Nephron (organoid): ENCODE results near the gene RNF26.

ENCODE experiments used
- H3K27ac Mint-ChIP-seq, 3 experiments: 2 replicates each; pipeline ENCODE4 v1.8.0; 2020; ENCODE audit warnings: mixed read lengths in 3 of 3, mild to moderate bottlenecking in 2 of 3, moderate library complexity in 1 of 3
- H3K27me3 Mint-ChIP-seq: 2 replicates; pipeline ENCODE4 v1.8.0; 2021; ENCODE audit warnings: low read depth, mild to moderate bottlenecking, moderate library complexity, mixed read lengths
- H3K36me3 Mint-ChIP-seq: 2 replicates; pipeline ENCODE4 v1.8.0; 2020; ENCODE audit warnings: low read depth, mixed read lengths
- H3K4me1 Mint-ChIP-seq: 2 replicates; pipeline ENCODE4 v1.8.0; 2020; ENCODE audit warnings: mixed read lengths
- H3K4me3 Mint-ChIP-seq, 3 experiments: 2 replicates each; pipeline ENCODE4 v1.8.0; 2020; ENCODE audit warnings: mild to moderate bottlenecking in 3 of 3, mixed read lengths in 3 of 3, moderate library complexity in 2 of 3
- H3K9me3 Mint-ChIP-seq: 2 replicates; pipeline ENCODE4 v1.8.0; 2020; ENCODE audit warnings: mixed read lengths
- TF ChIP-seq, protein P1 (sequence below), 3 experiments: fragments of 200-600 bp; sonication (generic); IDR thresholded peaks; one replicate each; pipeline ENCODE4 v1.5.0; 2021; ENCODE audit warnings: antibody characterized with exemption in 3 of 3; ENCODE audit not compliant: unreplicated experiment in 3 of 3

RNF26 gene

DNA sequence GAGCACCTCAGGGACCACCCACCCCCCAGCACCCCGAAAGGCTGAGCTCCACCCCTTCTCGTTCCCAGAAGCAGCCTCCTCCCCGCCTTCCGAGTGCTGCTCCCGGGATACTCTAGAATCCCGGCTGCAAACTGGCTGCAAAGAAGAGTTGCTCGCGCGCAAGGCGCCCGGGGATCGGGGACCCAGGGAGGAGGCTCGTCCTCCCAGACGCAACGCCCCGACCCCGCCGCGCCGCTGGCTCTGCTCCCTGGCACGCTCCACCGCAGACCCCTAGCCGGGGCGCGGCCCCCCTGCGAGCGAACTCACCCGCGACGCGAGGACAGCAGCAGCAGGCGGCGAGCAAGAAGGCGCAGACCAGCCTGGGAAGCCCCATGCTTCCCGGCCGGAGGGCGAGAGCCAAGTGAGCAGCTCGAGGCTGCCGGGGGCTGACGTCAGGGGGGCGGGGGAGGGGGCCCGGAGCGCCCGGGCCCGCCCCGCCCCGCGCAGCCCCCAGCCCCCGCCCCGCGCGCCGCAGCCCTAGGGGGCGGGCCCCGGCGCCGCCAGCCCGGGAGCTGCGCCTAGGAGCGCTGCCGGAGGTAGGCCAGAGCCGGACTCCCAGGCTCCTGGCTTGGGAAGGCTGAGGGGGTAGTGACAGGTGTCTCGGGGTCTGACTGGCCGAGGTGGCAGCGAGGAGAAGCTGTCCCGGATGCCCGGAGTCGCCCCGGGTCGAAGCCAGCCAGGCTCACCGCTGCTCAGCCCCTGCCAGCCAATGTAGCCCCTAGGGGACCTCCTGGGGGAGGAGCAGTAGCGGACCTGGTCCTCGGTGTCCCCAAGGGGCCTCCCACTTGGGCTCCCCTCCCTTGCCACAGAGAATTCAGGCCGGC lies 17.4 kb upstream of the RNF26 start, which contains the start of gene MCAM:
Gene MCAM, minus strand, starts transcription at position 402 of the 863 bp plus-strand sequence. Its CDS starts 29 bp downstream, at position 373.
- Mint-ChIP-seq H3K4me3 (peak within 1 kb of the TSS; percentile 76 to 79 (median 77)), H3K27ac (peak within 1 kb of the TSS; percentile 30 to 92 (median 60)), H3K4me1 (peaks cover 19% of the 10 kb centered on the region), H3K9me3 (no peaks in the 10 kb centered on the region), H3K36me3 (no peaks in the 10 kb centered on the region), H3K27me3 (peaks cover 6% of the 10 kb centered on the region)
- TF ChIP-seq, protein P1, sequence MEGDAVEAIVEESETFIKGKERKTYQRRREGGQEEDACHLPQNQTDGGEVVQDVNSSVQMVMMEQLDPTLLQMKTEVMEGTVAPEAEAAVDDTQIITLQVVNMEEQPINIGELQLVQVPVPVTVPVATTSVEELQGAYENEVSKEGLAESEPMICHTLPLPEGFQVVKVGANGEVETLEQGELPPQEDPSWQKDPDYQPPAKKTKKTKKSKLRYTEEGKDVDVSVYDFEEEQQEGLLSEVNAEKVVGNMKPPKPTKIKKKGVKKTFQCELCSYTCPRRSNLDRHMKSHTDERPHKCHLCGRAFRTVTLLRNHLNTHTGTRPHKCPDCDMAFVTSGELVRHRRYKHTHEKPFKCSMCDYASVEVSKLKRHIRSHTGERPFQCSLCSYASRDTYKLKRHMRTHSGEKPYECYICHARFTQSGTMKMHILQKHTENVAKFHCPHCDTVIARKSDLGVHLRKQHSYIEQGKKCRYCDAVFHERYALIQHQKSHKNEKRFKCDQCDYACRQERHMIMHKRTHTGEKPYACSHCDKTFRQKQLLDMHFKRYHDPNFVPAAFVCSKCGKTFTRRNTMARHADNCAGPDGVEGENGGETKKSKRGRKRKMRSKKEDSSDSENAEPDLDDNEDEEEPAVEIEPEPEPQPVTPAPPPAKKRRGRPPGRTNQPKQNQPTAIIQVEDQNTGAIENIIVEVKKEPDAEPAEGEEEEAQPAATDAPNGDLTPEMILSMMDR (IDR thresholded peaks at IDR 0.05; ENCODE audit: unreplicated experiment in 3 of 3) = no peak

DNA sequence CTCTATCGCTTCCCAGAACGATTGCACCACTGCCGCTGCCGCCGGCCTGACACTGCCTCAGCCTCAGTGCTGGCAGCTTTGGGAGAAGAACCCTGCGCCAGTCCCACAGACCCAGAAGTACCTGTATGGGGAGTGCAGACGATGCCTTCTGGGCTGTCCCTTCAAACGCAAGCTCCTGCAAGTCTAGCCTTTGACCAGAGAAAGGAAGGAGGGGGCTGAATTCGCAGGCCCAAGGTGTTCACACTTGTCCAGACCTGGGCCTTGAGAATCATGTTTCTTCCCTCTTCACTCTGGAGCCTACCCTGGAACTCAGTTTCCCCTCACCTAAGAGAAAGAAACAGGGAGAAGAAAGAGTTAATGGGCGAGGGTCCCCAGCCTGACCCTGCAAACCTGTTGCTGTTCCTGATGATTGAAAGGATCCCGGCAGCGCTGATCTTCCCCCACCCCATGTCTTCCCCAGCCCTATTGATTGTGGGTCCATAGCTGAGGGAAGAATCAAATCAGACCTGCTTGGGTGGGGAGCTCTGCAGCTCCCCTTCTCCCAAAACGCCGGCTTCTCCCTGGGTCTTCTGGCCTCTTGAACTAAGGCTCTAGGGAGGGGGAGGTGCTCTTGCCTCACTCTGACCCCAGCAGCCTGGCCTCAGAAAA lies 16.6 kb upstream of the RNF26 start:
- peak overlapping the region; percentile 42 to 70 (median 67) for H3K4me3 Mint-ChIP-seq
- peak overlapping the region; percentile 30 to 92 (median 60) for H3K27ac Mint-ChIP-seq
- H3K27me3 Mint-ChIP-seq = peaks cover 6% of the 10 kb centered on the region
- H3K36me3 Mint-ChIP-seq = no peaks in the 10 kb centered on the region
- H3K4me1 Mint-ChIP-seq = peaks cover 24% of the 10 kb centered on the region
- H3K9me3 Mint-ChIP-seq = no peaks in the 10 kb centered on the region
- TF ChIP-seq, protein P1 (IDR thresholded peaks at IDR 0.05; ENCODE audit: unreplicated experiment in 3 of 3) = no peak

DNA sequence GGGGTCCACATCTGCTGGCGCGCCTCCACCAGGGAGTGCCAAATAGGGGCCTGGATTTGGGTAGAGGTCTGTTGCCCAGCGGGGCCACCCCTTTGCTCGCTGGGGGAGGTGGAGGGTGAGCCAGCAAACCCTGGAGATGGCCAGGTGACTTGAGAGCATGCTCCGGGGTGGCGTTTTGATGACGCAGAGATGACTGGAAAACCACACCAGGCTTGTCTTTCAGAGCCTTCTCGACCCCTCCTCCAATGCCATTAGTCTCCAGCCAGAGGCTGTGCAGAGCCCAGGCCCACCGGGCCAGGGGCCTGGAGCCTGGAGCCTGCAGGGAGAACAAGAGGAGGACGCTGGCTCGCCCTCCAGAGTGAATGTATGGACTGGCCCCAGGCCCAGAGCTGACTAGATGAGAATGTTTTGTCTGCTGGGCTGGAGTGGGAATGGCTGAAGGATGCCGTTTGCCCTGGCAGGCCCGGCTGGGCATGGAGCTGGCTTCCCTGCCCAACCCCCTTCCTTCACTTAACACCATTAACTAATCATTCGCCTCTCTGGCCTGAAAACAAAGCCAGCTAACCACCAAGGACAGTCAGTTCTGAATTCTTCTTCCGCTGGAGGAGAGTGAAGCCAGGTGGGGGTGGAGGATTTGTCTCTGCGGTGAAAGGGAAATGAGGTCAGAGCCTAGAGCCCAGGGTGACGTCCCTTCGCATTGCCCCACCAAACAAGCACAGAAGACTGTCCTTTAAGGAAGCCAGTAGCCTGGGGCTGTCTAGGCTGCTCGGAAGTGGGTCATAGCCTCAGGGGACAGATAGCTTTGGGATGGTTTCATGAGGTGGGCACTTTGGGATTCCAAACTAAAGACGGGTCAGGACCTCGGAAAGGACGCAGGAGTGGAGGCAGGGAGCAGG lies 15.8 kb upstream of the RNF26 start:
- TF ChIP-seq, protein P1 (IDR thresholded peaks at IDR 0.05; ENCODE audit: unreplicated experiment in 3 of 3) = no peak
- Mint-ChIP-seq H3K4me1 (peaks cover 28% of the 10 kb centered on the region), H3K4me3 (peak overlapping the region; percentile 40 to 72 (median 42)), H3K27ac (peak overlapping the region; percentile 68 to 92 (median 83)), H3K27me3 (peaks cover 7% of the 10 kb centered on the region), H3K9me3 (no peaks in the 10 kb centered on the region), H3K36me3 (no peaks in the 10 kb centered on the region)

DNA sequence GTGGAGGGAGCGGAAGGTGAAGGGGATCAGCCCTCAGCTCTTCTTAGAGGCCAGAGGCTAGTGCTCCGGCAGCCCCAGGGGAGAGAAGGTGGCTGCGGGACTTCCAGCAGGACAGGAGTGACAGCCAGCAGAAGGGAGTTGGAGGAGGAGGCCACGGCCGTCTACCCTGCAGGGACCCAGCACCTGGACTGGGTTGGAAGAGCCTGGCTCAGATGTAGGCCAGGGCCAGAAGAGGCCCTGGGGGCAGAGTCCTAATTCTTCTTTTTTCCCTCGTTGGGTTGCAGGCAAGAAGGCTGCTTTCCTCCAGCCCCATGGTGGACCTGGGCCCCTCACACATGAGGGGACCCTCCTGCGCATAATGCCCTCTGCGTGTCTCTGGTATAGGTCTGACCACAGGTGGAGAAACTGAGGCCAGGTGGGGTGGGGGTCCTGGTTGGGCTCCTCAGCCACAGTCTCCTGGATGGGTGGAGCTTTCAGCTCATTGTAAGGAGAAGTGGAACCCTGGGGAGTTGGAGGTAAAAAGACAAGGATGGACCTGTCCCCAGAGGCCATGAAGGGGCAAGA lies 15.1 kb upstream of the RNF26 start:
- Mint-ChIP-seq H3K4me1 (peaks cover 35% of the 10 kb centered on the region), H3K9me3 (no peaks in the 10 kb centered on the region), H3K36me3 (no peaks in the 10 kb centered on the region), H3K27me3 (peaks cover 11% of the 10 kb centered on the region), H3K4me3 (peak overlapping the region; percentile 40 to 73 (median 42)), H3K27ac (peak overlapping the region; percentile 68 to 92 (median 83))
- TF ChIP-seq, protein P1 (IDR thresholded peaks at IDR 0.05; ENCODE audit: unreplicated experiment in 3 of 3) = no peak

DNA sequence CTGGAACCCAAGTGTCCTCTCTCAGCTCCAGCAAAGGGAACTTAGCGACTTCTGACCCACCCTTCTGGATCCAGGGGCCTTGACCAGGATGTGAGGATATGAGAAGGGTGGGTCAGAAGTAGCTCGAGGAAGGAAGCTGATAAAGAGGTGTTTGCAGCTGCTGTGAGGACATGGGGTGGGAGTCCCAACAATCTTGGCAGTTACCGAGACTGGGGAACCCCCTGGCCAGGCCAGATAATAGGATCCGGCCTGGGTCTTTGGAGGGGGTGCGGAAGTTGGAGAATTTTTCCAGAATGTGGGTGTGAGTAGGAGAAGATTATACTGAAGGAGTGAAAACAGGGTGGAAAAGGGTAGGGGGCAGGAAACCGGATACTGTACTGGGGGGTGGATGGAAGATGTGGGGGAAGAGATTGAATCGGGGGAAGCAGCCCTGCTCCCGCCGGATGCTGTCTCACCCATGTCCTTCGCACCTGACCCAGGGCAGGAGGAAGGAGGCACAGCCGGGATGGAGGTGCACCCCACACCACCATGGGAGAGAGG lies 14.6 kb upstream of the RNF26 start:
- TF ChIP-seq, protein P1 (IDR thresholded peaks at IDR 0.05; ENCODE audit: unreplicated experiment in 3 of 3) = no peak
- Mint-ChIP-seq H3K4me1 (peaks cover 35% of the 10 kb centered on the region), H3K36me3 (no peaks in the 10 kb centered on the region), H3K4me3 (peak overlapping the region; percentile 73 to 81 (median 74)), H3K9me3 (no peaks in the 10 kb centered on the region), H3K27me3 (peaks cover 14% of the 10 kb centered on the region), H3K27ac (peak overlapping the region; percentile 65 to 92 (median 67))
